HG02852 (cell line): ENCODE data around the gene KRTAP5-6.

Experiments
- ATAC-seq: cut with Tn5 transposase; IDR thresholded peaks from one replicate; pipeline ENCODE4 v1.9.1; 2021; ENCODE audit warnings: mild to moderate bottlenecking, moderate library complexity; ENCODE audit not compliant: unreplicated experiment

KRTAP5-6 gene

DNA sequence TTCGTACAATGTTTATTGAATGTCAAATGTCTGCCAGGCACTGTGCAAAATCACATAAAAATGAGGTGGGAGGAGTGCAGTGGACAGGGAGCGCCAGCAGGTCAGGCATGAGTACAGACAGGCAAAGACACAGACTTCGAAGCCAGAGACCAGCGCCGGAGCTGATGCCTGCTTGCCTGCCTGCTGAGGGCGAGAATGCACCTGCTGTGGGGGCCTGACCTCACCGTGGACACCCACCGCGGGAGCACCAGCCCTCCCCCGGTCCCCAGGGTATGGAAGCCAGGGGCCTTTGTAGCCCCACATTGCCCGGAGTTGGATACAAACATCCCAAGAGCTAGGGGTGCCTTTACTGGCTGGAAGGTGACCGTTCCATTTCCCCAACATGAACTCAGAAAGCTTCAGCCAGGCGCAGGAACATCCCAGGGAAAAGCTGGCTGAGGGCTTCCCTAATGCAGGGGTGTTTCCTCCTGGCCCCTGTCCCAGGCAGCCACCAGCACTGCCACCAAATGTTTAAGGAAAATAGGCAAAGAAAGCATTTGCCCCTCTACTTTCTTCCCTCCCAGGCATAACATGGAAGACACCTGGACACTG is 35.5 kb downstream of the KRTAP5-6 start:
- no peak for ATAC-seq

DNA sequence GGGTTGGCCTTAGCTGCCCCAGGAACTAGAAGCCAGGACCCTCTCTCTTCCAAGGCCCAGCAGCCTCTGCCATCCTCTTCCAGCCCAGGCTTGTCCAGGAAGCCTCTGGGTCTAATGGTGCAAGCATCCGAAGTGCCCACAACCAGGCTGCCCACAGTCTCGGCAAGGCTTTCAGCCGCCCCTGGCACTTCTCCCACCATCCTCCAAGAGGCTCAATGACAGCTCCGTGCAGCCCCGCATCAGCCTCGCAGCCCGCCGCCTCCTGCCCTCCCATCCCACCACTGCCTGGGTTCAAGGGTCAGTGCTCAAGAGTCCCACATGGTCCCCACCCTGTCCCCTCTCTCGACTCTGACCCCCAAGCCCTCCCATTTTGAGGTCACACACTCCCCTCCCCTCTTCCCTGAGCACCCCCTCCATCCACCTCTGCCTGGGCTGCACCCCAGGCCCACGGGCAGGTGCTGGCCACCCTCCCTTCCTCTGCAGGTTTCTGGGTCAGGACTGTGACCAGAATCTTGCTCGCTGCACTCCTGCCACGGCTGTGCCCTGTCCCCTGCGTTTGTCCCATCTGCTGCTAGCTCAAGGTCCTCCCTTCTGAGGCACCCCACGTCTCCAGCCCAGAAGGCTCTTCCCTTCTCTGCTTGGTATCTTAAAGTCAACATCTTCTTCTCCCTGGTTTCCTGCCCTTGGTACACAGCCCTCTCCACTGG is 36.2 kb downstream of the KRTAP5-6 start:
- ATAC-seq, result no peak

DNA sequence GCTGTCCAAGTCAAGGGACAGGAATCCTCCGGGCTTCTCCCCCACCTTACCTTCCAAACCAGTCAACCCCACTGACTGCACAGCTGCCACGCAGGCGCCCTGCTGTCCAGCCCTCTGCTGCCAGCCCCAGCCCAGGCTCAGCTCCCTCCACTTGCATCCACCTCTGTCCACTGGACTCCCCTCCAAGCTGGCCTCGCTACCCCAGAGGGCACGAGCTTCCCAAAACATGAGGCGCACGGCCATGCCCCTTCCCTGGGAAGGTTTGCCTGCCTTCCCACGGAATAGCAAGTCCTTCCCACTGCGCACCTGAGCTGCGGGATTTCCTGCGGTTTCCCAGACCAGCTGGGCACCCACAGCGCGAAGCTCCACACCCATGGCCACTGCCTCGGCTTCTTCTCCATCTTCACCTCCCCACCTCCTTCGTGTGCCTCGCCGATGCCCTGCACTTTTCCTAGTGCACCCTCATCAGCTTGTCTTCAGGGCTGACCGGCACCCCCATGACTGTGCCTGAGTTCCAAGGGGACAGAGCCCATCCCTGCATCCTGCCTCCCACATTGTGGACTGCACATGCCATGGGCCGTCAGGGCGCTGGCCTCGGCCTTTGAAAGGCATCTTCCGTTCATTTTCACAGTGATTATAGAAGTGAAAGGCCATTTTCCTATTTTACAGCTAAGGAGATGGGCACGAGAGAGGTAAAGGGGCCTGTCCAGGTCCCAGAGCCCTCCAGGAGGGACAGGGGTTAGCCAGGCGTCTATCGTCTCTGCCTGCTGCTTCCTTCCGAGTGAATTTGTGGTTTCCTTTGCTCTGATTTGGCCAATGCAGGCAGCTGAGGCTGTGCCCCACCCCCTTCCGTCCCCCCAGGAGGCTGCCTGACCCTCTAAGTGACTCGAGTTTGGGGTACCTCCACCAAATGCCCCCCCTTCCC is 37.0 kb downstream of the KRTAP5-6 start:
- ATAC-seq, result no peak

DNA sequence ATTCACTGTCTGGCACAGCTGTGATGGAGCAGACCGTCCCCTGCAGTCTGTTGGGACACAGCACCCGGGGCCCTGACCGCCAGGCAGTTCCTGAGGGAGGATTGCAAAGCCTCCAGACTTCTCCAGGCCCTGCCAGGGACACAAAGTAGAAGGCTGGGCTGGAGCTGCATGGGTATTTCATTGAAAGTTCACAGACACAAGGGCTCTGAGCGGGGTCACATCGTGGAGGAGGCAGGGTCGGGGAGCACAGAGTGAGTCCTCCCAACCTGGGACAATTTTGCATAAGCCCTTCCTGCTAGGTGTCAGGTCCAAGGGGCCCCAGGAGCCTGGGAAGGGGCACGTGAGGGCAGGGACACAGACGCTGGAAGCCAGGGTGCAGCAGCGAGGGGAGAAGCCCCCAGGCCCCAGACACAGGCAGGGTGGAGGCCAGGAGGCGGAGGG is 37.7 kb downstream of the KRTAP5-6 start:
- ATAC-seq, result no peak

DNA sequence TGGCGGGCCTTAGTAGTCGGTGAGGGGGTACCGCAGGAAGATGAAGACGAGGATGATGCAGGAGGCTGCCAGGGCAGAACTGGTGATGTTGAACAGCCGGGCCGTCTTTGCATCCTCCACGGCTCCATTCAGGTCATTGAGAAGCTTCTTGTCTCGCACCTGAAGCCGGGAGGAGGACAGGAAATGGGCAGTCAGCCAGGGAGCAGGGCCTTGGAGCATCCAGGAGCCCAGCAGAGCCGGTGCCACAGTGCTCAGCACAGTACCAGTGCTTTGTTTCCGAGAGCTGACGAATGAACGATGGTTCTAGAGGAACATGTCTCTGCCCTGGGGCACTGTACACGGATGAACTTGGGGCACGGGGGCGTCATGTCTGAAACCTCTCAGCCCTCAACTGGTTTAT is 38.3 kb downstream of the KRTAP5-6 start:
- ATAC-seq, result no peak

DNA sequence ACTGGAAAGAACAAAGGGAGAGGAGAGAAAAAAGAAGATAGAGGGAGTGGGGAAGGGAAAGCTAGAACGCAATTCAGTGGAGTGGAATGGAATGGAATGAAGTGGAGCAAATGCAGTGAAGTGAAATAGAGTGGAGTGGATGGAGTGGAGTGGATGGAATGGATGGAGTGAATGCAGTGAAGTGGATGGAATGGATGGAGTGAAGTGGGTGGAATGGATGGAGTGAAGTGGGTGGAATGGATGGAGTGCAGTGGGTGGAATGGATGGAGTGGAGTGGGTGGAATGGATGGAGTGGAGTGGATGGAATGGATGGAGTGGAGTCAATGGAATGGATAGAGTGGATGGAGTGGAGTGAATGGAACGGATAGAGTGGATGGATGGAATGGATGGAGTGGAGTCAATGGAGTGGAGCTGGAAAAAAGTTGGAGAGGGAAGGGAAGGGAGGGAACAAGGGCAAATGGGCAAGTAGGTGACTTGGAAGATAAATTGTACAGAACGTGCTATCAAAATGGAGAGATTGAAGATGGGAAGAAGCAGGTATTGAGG is 39.5 kb downstream of the KRTAP5-6 start:
- no peak for ATAC-seq

DNA sequence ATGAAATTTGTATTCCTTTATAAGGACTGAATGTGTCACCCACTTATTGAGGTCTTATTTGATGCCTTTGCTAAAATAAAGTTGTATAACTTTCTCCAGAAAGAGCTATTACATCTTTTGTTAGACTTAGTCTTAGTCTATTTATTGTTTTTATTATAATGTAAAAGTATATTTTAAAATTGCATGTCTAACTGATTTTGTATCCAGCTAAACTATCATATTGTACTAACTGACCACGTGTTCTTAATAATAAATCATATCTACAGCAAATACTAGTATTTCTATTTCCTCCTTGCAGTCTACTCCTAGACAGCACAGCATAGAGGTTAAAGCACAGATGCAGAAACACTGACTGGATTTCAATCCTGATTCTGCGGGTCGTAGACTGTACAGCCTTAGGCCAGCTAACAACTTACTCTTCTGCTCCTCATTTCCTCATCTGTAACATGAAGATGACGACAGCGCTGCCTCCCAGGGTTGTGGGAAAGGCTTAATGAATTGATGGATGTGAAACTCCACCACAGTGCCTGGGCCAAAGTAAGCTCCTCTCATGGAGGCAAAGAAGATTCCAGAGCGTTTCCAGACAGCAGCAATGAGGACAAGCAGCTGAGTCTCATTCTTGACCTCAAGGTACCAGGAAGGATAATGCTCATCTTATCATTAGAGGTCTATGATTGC is 40.2 kb downstream of the KRTAP5-6 start:
- no peak for ATAC-seq

DNA sequence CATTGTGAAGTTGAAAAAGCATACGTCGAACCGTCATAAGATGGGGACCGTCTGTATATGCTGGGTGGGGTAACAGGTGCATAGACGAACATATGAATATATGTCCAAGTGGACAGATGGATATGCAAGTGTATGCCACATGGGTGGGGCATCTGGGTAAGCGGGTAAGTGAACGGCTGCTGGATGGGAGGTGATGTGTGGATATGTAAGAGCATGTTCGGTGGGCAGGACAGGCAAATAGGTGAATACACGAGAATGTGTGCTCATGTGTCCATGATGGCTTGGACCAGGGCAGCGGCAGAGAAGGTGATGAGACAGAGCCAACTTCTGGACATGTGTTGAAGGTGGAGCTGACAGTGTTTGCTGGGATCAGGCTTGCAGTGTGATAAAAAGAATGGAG is 41.4 kb downstream of the KRTAP5-6 start:
- ATAC-seq, result no peak

DNA sequence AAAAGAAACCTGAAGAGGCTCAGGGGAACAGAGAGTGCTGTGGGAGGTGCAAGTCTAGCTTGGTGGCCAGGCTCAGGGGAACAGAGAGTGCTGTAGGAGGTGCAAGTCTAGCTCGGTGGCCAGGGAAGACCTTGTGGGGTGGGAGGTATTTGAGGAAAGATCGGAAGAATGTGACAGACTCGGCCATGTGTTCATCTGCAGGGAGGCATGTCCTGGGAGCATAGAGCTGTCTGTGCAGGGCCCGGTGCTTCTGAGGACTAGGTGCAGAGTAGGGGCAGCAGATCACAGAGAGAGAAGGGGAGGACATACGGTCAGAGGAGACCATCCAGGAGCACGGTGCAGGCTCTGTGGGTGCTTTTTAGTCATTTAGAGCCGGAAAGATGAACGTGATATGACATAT is 42.6 kb downstream of the KRTAP5-6 start:
- no peak for ATAC-seq

DNA sequence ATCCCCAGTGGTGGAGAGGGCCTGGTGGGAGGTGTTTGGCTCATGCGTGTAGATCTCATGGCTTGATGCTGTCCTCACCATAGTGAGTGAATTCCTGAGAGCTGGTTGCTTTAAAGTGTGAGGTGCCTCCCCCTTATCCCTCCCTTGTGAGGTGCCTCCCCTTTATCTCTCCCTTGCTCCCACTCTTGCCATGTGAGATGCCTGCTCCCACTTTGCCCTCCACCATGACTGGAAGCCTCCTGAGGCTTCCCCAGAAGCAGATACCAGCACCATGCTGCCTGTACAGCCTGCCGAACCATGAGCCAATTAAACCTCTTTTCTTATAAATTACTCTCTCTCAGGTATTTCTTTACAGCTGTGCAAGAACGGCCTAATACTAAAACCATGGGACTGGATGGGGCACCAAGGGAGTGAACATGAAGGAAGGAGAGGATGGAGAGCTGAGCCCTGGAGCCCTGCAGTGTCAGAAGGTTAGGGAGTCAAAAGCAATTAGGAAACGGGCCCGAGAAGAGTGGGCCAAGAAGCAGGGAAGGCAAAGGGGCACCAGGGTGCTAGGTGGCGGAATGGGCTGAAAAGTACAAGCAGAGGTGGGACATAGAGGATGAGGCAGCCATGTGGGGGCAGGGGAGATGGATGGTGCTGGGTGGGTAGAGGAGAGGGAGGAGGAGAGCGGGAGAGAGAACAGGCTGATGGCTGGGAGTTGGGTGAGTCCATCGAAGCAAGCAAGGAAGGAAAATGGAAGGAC is 44.0 kb downstream of the KRTAP5-6 start:
- no peak for ATAC-seq

DNA sequence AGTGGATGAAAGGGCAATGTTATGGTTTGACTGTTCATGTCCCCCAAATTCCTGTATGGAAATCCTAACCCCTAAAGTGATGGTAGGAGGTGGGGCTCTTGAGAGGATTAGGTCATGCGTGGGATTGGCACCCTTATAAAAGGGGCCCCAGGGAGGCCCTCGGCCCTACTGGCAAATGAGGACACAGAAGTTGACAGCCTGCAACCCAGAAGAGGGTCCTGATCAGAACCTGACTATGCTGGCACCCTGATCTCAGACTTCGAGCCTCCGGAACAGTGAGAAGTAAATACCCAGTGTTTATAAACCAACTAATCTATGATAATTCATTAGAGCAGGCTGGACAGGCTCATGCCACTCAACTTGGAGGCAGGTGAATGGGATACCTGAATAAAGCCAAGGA is 44.7 kb downstream of the KRTAP5-6 start:
- no peak for ATAC-seq

DNA sequence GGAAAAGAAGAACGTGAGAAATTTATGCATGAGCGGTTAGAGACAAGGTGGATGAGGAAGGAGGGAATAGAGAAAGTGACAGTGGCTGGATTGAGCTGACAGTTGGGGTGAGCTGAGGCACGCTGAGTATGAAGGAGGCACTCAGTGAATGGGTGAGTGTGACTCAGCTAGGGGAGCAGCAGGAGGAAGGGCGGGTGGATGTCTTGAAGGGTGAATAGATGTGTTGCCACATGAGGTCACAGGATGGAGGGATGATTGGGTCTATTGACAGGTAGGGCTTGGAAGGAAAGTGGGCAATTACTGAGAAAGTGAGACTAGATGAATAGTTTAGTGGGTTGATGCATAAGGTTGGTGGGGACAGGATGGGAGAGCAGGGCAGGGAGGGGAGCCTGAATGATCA is 45.4 kb downstream of the KRTAP5-6 start:
- ATAC-seq, result no peak

DNA sequence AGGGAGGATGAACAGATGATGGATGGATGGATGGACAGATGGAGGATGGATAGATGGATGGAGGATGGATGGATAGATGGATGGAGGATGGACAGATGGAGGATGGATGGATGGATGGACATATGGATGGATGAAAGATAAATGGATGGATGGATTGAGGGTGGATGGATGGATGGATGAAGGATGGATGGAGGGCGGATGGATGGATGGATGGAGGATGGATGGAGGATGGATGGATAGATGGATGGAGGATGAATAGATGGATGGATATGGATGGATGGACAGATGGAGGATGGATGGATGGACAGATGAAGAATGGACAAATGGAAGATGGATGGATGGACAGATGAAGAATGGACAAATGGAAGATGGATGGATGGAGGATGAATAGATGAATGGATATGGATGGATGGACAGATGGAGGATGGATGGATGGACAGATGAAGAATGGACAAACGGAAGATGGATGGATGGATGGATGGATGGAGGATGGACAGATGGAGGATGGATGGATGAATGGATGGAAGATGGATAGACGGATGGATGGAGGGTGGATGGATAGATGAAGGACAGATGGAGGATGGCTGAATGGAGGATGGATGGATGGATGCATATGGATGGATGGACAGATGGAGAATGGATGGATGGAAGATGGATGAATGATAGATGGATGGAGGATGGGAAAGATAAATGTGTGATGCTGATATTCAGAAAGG is 46.0 kb downstream of the KRTAP5-6 start:
- ATAC-seq, result no peak

DNA sequence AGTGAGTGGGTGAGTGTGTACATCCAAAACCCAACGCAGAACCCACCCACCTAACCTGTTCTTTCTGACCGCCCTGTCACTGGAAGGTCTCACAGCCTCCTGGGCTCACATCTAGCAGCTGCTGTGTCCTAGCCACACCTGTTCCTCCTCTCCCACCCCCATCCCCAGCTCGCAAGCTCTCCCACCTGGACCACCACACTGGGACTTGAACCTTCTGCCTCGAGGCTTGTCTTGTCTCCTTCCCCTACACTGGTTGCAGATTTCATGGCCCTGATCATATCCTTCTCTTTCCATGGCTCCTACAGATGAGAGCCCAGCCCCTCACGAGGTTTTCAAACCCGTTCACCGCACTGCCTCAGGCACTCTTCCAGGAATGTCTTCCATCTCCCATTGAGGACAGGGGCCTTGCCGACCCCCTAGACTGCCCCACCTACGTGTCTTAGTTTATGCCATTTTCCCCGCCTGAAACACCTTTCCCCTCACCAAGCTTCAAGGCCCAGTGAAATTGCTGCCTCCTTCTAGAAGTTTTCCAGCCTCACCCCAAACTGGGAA is 46.7 kb downstream of the KRTAP5-6 start:
- no peak for ATAC-seq

DNA sequence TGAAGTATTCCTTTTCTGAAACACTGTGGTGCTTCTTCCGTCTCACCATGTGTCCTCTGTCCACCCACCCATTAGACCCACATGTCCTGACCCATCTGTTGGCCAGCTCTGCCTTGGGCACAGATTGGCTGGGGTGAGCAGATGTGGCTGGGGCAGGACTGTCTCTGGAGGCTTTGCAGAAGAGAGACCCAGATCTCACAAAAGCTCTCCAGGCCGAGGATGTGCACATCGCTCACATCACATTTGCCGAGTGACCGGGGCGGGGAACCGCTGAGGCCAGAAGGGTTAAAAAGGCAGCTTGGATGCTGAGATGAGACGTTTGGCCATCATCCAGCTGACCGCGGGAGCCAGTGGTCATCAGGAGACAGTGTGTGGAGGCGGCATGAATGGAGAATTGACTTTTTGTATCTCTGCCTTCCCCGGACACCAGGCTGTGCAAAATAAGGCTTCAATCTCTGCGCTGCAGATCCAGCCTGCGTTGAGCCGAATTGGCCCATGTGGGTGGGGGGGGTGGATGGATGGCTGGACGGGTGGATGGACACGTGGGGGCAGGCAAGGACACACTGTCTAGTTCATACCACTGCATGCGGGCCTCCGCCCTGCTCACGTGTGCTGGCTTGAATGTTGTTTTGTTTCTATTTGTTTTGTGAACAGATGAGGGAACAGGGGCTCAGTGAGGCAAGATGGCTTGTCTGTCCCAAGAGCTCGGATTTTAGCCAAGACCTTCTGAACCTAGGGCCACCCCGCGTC is 47.3 kb downstream of the KRTAP5-6 start:
- no peak for ATAC-seq

DNA sequence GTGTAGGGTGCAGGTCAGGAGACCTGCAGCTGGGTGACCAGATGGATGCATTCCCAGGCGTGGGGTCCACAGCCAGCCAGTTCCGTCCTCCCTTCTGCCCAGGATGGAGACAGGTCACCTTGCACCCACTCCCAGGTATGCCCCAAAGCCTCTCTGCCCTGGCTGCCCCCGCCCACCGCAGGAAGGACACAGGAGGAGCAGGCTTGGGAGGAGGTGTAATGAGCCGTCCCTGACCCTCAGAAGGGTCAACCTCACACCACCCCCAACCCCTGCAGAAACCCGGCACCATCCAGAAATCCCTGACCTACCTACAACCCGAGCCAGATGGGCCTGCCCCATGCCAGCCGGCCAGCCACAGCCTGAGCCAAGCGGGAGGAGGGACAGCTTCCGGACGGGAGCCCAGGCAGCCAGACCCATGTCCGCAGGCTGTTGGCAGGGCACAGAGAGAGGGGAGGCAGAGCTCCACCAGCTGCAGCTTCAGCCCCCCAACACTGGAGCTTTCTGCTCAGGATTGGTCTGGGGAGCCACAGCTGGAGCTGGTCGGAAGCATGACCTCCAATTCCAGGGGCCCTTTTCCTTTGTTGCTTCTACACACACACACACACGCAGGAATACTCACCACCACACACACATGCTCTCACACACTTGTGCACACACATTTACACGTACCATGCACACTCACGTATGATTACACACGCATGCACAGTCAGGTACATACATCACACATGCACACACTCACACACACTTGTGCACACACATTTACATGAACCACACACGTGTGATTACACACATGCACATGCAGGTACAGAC is 48.1 kb downstream of the KRTAP5-6 start:
- ATAC-seq, result no peak

DNA sequence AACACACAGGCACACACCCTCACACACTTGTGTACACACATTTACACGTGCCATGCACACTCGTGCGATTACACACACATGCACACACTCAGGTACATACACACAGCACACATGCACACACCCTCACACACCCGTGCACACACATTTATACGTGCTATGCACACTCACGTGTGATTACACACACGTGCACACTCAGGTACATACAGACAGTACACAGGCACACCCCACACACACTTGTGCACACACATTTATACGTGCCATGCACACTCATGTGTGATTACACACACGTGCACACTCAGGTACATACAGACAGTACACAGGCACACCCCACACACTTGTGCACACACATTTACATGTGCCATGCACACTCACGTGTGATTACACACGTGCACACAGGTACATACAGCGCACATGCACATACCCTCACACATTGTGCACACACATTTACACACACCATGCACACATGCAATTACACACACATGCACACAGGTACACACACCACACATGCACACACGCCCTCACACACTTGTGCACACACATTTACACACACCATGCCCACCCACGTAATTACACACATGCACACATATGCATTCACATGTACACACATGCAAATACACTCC is 48.8 kb downstream of the KRTAP5-6 start:
- no peak for ATAC-seq
